ENCODE results near the gene LAMTOR4.

Gene LAMTOR4
- total RNA-seq, result 24.0 to 44.4 reads per million in 2 donors

GRCh38 chr7:100148559-100149328, at the start of gene LAMTOR4:
LAMTOR4 (plus strand) TSS chr7:100148918; CDS start chr7:100148973, 55 bp downstream.
- peak; percentile 94 to 100 (median 98) for DNase-seq

GRCh38 chr7:100099452-100099851, 49.3 kb upstream of the LAMTOR4 start:
- DNase-seq, result no peak

- DNase-seq, result peak; percentile 75 to 97 (median 79)
These were observed 48.2 kb upstream of the LAMTOR4 start for GRCh38 chr7:100100420-100101015.

GRCh38 chr7:100101016-100101862, 47.5 kb upstream of the LAMTOR4 start, which contains the start of the genes AP4M1 and MCM7:
AP4M1 (plus strand) TSS chr7:100101643; CDS start chr7:100101715, 72 bp downstream.
MCM7 (minus strand) TSS chr7:100101397; CDS start chr7:100101294, 103 bp downstream.
- DNase-seq, result peak; percentile 90 to 99 (median 94)

GRCh38 chr7:100102950-100103840, 45.5 kb upstream of the LAMTOR4 start:
- no peak for DNase-seq

- no peak for DNase-seq
These were observed 43.2 kb upstream of the LAMTOR4 start for GRCh38 chr7:100105534-100105933.

GRCh38 chr7:100106633-100107032, 42.1 kb upstream of the LAMTOR4 start:
- no peak for DNase-seq

GRCh38 chr7:100107125-100107737, 41.5 kb upstream of the LAMTOR4 start:
- DNase-seq, result no peak

- no peak for DNase-seq
These were observed 40.8 kb upstream of the LAMTOR4 start for GRCh38 chr7:100107890-100108289.

GRCh38 chr7:100109521-100110163, 39.1 kb upstream of the LAMTOR4 start:
- no peak for DNase-seq

- no peak for DNase-seq
These were observed 37.6 kb upstream of the LAMTOR4 start for GRCh38 chr7:100111156-100111555.

GRCh38 chr7:100111914-100112313, 36.8 kb upstream of the LAMTOR4 start:
- DNase-seq, result no peak

- DNase-seq, result no peak
These were observed 33.7 kb upstream of the LAMTOR4 start for GRCh38 chr7:100115026-100115425.

- DNase-seq, result no peak
These were observed 30.2 kb upstream of the LAMTOR4 start for GRCh38 chr7:100118388-100119071.

GRCh38 chr7:100119072-100119969, 29.4 kb upstream of the LAMTOR4 start, which contains the start of the genes CNPY4 and TAF6:
CNPY4 (plus strand) TSS chr7:100119634; CDS start chr7:100119745, 111 bp downstream.
TAF6 (minus strand) TSS chr7:100119358; CDS start chr7:100114209, 5,149 bp downstream.
- DNase-seq, result peak; percentile 89 to 94 (median 92)

GRCh38 chr7:100119970-100120732, 28.6 kb upstream of the LAMTOR4 start:
- DNase-seq, result peak; percentile 33 to 84 (median 63)

GRCh38 chr7:100120733-100121036, 28.0 kb upstream of the LAMTOR4 start:
- no peak for DNase-seq

GRCh38 chr7:100122067-100122466, 26.7 kb upstream of the LAMTOR4 start:
- DNase-seq, result no peak

Data from T-helper 2 cell (primary cell).